Kidney glomerular epithelial cell (primary cell): ENCODE data around the gene BLVRA.
A peak's percentile ranks its signal among the peaks of the same experiment; 100 is the strongest.

ENCODE experiments used
- DNase-seq: peaks from one replicate; lab custom pipeline; 2025; lab: John Stamatoyannopoulos, UW

BLVRA gene

GRCh38 chr7:43749383-43749940 is 9.0 kb upstream of the BLVRA start:
- DNase-seq = no peak

DNA sequence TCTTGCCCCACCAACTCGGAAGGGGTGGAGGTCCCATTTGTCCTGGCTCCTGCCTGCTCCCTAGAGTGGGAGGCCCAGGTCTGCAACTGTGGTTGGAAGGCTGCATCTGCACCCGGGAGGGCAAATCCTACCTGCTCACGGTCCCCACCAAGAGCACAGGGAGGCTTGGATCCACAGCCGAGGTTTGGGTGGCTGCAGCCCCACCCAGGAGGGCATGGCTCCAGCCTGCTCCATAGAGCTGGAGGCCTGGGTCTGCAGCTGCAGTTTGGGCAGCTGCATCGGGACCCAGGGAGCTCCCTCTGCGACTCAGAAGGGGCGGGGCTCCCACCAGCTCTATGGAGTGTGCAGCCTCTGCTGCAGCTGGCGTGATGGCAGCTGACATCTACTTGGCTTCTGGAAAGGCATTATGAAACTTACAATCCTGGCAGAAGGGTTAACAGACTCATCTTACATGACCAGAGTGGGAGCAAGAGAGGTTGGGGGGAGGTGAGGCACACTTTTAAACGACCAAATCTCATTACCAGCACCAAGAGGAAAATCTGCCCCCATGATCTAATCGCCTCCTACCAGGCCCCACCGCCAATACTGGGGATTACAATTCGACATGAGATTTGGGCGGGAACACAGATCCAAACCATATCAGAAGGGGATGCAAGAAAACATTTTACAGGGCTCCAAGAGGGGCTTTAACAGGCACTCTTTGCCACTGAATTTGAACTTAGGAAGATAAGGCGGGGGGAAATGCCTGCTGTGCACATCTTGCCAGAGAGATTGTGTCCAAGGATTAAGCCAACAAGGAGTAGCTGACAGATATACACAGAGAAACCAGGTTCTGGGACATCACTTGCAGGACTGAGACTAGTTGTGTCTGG is 8.2 kb upstream of the BLVRA start:
- no peak for DNase-seq

DNA sequence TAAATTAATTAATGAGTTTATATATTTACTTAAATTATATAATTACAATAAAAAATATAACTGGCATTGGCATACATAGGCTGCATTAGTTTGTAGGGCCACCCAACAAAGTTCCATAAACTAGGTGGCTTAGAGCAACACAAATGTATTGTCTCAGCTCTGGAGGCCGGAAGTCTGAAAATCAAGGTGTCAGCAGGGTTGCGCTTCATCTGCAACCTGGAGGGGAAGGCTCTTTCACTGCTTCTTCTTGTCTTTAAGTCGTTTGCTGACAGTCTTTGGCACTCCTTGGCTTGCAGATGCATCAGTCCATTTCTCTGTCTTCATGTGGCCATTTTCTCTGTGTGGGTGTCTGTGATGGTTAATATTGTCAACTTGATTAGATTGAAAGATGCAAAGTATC is 6.1 kb upstream of the BLVRA start:
- no peak for DNase-seq

DNA sequence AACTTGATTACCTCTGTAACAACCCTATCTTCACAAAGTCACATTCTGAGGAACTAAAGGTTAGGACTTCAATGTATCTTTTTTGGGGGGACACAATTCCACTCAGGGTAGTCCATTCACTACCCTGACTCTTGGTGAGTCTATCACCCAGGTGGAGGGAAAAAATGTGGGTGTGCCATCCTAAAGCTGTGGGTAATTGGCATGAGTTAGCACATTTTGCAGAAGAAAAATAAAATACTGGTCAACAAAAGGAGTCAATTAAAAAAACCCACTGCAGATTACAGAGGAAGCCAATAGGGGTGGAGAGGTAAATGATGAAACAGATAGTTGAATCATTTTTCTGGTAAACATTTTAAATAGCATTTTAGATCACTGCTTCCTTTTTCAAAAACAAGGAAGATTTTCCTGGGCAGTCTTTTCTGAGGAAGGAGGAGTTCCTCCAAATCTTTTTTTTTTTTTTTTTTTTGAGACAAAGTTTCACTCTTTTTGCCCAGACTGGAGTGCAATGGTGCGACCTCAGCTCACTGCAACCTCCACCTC is 5.1 kb upstream of the BLVRA start:
- DNase-seq = no peak

GRCh38 chr7:43753843-43754242 is 4.6 kb upstream of the BLVRA start:
- no peak for DNase-seq

- no peak for DNase-seq
Measured at GRCh38 chr7:43754596-43754995, 3.9 kb upstream of the BLVRA start.

GRCh38 chr7:43756368-43757072 is 2.0 kb upstream of the BLVRA start:
- DNase-seq = peak; percentile 29

DNA sequence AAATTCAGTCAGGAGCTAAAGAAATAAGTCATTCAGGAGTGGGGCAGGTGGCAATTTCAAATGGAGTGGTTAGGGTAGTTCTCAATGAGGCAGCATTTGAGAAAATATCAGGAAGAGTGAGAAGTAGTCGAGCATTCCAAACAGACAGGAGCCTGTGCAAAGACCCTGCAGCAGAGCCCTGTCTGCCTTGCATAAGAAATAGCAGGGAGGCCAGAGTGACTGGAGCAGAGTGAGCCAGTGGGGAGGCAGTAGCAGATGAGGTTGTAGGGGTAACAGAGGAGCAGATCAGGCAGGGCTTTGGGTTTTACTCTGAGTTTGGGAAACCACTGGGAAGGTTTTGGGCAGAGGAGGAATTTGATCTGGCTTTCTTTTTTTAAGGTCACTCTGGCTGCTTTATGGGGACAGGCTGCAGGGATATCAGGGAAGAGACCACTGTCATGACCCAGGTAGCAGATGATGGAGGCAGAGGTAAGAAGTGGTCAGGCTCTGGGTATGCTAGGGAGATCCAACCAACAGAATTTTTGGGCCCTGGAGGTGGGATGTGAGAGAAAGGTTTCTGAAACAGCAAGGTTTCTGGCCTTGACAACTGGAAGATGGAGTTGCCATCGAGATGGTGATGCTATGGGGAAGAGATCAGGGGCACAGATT is 1.3 kb upstream of the BLVRA start:
- no peak for DNase-seq

DNA sequence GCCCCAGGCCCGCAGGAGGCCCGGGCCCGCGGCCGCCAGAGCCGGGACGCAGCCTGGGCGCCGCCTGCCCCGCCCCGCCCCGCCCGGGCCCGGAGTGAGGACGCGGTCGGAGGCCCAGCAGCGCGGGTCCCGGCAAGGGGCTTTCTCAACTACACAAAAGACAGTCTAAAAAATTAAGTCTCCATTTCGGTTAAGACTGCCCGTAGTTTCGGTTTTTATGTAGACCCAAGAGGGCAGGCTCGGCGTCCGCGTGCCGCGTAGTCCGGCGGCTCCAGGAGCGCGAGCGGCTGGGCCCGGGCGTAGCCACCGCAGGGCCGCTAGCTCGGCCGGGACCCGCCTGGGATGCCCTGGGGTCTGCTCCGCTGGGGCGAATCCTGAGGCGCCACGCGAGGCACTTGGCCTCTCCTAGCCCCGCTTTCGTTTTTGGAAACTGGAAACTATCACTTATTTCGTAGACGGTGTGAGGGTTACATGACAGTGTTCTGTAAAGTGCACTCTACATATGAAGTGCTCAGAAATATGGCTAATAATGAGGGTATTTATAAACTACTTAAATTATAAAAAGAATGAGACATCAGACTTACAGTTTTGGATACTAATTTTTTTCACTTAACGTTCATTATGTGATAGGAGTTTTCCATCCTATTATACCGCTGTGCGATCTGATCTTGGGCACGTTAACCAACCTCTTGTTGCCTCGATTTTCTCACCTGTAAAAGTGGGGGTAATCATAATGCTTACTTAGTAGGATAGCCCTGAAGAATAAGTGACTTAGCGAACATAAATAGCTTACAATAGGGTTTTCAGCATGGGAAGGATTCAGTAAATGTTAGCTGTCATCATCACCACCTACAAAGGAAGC is 573 bp downstream of the BLVRA start:
- DNase-seq = no peak

DNA sequence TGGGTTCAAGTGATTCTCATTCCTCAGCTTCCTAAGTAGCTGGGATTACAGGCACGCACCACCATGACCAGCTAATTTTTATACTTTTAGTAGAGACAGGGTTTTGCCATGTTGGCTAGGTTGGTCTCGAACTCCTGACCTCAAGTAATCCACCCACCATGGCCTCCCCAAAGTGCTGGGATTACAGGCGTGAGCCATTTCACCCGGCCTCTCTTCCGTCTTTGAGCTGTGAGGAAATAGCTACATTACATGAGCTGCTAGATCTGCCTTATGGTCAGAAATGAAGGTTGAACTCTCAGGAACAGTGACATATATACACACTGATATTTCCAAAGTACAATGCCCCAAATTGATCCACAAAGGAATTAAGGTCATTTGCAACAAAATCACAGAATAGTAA is 2.4 kb downstream of the BLVRA start:
- DNase-seq = no peak

- no peak for DNase-seq
Measured at GRCh38 chr7:43761382-43761781, 2.9 kb downstream of the BLVRA start.

DNA sequence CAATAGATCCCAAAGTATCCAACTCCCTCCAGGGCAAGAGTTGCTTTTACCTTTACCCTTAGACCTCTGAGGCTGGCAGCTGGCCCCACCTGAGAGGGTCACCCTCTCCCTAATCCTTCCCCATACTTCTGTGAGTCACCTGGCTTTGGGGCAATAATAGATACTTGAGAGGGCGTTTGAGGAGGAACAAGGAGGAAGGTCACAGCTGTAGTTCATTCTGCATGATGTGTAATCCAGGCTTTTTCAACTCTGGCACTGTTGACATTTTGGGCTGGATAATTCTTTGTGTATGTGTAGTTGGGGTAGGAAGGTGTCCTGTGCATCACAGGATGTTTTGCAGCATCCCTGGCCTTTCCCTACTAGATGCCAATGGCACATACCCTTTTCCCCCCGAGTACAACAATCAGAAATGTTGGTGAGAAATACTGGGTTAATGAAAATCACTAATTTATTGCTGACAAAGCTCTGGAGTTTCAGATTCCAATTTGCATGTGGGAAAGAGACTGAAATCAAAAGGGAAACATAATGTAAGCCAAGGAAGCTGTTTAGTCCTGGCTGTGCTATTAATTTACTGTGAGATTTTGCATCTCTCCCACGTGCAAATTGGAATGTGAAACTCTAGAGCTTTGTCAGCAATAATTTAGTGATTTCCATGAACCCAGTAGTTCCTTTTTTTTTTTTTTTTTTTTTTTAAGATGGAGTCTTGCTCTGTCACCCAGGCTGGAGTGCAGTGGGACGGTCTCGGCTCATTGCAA is 3.6 kb downstream of the BLVRA start:
- DNase-seq = no peak

DNA sequence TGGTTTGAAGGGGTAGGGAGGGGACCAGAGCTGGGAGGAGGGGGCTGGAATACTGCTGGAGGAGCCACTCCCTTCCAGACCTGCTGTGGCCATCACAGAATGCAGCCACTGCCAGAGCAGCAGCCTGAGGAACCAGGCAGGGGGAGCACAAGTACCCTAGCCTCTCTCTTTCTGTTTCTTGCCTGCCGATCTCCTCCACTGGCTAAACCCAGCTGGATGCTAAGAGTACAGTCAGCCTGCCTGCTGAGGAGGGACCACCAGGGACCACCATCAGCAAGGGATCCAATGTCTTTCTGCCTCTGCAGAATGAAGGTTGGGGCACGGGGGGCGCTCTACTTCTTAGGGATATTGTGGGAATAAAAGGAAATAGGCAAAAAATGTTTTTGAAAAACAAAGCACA is 4.7 kb downstream of the BLVRA start:
- no peak for DNase-seq

GRCh38 chr7:43764039-43764761 is 5.7 kb downstream of the BLVRA start:
- peak; percentile 49 for DNase-seq

DNA sequence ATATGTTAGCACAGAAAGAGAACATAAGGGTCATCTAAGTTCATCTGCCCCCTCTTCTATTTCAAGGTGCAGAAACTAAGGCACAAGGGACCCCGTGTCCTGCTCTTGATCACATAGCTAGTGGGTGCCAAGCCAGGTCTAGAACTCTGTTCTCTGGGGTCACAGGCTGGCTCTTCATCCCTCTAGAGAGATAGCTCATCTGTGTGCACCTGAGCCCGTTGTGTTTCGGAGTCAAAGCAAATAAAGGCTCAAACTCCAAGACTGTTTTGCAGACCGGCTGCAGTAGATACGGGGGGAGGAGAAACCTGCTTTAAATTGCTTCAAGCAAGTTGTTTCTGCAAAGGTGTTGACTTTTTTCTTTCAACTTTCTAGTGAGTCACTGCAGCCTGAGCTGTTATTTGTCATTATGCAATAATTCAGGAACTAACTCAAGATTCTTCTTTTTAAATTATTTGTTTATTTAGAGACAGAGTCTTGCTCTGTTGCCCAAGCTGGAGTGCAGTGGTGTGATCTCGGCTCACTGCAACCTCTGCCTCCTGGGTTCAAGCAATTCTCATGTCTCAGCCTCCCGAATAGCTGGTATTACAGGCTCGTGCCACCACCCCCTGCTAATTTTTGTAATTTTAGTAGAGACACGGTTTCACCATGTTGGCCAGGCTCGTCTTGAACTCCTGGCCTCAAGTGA is 6.5 kb downstream of the BLVRA start:
- DNase-seq = peak; percentile 44

DNA sequence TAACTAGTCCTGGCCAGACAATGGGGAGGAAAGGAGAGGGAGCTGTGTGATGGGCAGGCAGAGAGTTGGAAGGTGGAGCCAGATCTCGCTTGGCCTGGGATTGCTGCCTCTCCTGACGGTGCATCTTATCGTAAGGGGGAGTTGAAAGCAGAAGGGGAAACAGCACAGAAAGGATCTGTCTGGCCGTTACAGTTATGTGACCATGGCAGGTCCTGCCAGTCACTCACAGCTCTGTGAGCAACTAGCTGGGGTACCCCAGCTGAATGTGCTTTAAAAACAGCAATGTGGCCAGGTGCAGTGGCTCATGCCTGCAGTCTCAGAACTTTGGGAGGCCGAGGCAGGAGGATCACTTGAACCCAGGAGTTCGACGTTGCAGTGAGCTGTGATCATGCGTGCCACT is 8.1 kb downstream of the BLVRA start:
- DNase-seq = no peak

GRCh38 chr7:43767311-43767710 is 8.8 kb downstream of the BLVRA start:
- DNase-seq = no peak

GRCh38 chr7:43768201-43768886 is 9.9 kb downstream of the BLVRA start:
- DNase-seq = no peak

- DNase-seq = no peak
Measured at GRCh38 chr7:43768887-43769272, 10.4 kb downstream of the BLVRA start.
